ENCODE measurements around the gene FGF2.

FGF2 gene

DNA sequence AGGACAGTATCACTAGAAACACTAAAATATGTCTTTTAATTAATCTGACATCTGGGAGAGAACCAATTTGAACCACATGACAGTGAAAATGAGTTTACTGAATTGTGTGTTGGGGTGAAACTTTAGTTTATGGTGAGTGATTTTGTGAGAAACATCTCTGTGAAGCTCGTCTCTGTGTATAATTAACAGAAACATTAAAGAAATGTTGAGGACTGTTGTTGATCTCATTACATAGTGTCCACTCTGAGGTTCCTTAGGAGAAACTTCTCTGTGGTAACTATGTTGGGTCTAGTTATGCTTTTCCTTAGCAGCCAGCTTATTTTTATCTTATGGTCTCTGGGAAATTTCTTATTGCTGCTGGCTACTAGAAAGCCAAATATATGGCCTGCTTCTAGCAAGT is 15.8 kb downstream of the FGF2 start:
- no peak for TF ChIP-seq SIN3A (IDR thresholded peaks at IDR 0.05; ENCODE audit: borderline replicate concordance, insufficient read depth, low read length)
- no peak for TF ChIP-seq TAF1 (IDR thresholded peaks at IDR 0.05; ENCODE audit: borderline replicate concordance, insufficient read depth, low read length)
- no peak for TF ChIP-seq FOXP2 (optimal IDR thresholded peaks at IDR 0.05; ENCODE audit: borderline replicate concordance, extremely low read depth, extremely low read length, insufficient read depth)
- TF ChIP-seq POLR2AphosphoS5 (IDR thresholded peaks at IDR 0.05; ENCODE audit: low read depth, low read length) = no peak
- TF ChIP-seq, protein P1, sequence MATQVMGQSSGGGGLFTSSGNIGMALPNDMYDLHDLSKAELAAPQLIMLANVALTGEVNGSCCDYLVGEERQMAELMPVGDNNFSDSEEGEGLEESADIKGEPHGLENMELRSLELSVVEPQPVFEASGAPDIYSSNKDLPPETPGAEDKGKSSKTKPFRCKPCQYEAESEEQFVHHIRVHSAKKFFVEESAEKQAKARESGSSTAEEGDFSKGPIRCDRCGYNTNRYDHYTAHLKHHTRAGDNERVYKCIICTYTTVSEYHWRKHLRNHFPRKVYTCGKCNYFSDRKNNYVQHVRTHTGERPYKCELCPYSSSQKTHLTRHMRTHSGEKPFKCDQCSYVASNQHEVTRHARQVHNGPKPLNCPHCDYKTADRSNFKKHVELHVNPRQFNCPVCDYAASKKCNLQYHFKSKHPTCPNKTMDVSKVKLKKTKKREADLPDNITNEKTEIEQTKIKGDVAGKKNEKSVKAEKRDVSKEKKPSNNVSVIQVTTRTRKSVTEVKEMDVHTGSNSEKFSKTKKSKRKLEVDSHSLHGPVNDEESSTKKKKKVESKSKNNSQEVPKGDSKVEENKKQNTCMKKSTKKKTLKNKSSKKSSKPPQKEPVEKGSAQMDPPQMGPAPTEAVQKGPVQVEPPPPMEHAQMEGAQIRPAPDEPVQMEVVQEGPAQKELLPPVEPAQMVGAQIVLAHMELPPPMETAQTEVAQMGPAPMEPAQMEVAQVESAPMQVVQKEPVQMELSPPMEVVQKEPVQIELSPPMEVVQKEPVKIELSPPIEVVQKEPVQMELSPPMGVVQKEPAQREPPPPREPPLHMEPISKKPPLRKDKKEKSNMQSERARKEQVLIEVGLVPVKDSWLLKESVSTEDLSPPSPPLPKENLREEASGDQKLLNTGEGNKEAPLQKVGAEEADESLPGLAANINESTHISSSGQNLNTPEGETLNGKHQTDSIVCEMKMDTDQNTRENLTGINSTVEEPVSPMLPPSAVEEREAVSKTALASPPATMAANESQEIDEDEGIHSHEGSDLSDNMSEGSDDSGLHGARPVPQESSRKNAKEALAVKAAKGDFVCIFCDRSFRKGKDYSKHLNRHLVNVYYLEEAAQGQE (IDR thresholded peaks at IDR 0.05; ENCODE audit: insufficient read depth in 1 of 2, low read depth in 2 of 2, low read length in 2 of 2) = no peak

DNA sequence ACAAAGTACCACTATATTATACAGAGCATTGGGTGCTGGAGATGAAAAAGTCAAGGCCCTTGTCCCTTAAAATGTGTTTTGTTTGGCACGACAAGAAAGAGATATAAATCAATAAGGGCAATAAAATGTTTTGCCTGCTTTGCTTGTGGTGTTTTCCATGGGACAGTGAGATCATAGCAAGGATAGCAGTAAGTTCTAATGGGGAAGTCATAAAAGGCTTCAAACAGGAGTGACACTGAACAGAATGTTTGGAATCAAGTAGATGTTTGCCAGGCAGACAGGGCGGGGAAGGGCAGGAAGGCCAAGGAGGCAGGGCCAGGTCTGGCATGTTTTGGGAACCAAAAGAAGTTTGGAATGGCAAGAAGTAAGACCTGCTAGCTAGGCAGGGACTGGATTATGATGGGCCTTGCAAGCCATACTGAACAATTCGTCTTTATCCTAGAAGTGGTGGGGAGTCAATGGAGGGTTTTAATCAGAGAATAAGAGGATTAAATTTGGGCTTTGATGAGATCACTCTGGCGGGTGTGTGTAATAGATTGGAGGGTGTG is 16.4 kb downstream of the FGF2 start:
- TF ChIP-seq, protein P1 (IDR thresholded peaks at IDR 0.05; ENCODE audit: insufficient read depth in 1 of 2, low read depth in 2 of 2, low read length in 2 of 2) = no peak
- TF ChIP-seq TAF1 (IDR thresholded peaks at IDR 0.05; ENCODE audit: borderline replicate concordance, insufficient read depth, low read length) = no peak

DNA sequence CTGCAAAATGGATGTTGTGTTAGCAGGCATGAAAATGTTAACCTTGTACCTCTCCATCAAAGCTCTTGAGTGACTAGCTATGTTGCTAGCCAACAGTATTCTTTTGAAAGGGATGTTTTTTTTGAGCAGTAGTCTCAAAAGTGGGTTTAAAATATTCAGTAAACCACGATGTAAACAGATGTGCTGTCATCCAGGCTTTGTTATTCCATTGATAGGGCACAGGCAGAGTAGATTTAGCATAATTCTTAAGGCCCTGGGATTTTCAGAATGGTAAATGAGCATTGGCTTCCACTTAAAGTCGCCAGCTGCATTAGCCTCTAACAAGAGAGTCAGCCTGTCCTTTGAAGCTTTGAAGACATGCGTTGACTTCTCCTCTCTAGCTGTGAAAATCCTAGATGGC is 18.4 kb downstream of the FGF2 start:
- TF ChIP-seq FOXP2 (optimal IDR thresholded peaks at IDR 0.05; ENCODE audit: borderline replicate concordance, extremely low read depth, extremely low read length, insufficient read depth) (no peak), SIN3A (IDR thresholded peaks at IDR 0.05; ENCODE audit: borderline replicate concordance, insufficient read depth, low read length) (no peak), POLR2AphosphoS5 (IDR thresholded peaks at IDR 0.05; ENCODE audit: low read depth, low read length) (no peak), TAF1 (IDR thresholded peaks at IDR 0.05; ENCODE audit: borderline replicate concordance, insufficient read depth, low read length) (no peak)
- TF ChIP-seq, protein P1 (IDR thresholded peaks at IDR 0.05; ENCODE audit: insufficient read depth in 1 of 2, low read depth in 2 of 2, low read length in 2 of 2) = no peak

DNA sequence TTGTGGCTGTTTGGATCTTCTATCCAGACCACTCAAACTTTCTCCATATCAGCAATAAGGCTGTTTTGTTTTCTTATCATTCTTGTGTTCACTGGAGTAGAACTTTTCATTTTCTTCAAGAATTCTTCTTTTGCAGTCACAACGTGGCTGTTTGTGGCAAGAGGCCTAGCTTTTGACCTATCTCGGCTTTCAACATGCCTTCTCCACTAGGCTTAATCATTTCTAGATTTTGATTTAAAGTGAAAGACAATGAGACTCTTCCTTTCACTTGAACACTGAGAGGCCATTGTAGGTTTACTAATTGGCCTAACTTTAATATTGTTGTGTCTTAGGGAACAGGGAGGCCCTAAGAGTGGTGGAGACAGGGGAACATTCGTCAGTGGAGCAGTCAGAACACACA is 19.1 kb downstream of the FGF2 start:
- no peak for TF ChIP-seq SIN3A (IDR thresholded peaks at IDR 0.05; ENCODE audit: borderline replicate concordance, insufficient read depth, low read length)
- no peak for TF ChIP-seq POLR2AphosphoS5 (IDR thresholded peaks at IDR 0.05; ENCODE audit: low read depth, low read length)

DNA sequence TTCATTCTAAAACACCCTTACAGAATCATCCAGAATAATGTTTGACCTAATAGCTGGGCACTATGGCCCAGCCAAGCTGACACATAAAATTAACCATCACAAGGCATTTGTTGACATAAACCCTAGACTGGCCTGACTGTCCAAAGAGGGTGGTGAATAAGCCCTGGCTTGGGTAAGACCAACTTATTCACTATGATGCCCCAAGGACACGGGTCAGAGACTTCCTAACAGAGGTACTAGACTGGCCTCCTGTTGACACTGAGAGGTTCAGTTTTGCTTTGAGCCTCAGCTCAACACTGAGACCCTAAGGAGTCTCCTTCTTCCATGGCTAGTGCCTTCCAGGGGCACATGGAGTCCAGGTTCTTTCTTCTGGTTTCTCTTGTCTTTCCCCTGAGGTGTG is 21.3 kb downstream of the FGF2 start:
- TF ChIP-seq, protein P1 (IDR thresholded peaks at IDR 0.05; ENCODE audit: insufficient read depth in 1 of 2, low read depth in 2 of 2, low read length in 2 of 2) = no peak
- TF ChIP-seq SIN3A (IDR thresholded peaks at IDR 0.05; ENCODE audit: borderline replicate concordance, insufficient read depth, low read length) = no peak
- no peak for TF ChIP-seq POLR2AphosphoS5 (IDR thresholded peaks at IDR 0.05; ENCODE audit: low read depth, low read length)
- no peak for TF ChIP-seq TAF1 (IDR thresholded peaks at IDR 0.05; ENCODE audit: borderline replicate concordance, insufficient read depth, low read length)
- TF ChIP-seq FOXP2 (optimal IDR thresholded peaks at IDR 0.05; ENCODE audit: borderline replicate concordance, extremely low read depth, extremely low read length, insufficient read depth) = no peak

Measured in PFSK-1 (cell line).